Measurements from ENCODE around the gene PAF1. TPM values are rescaled to one million over a fixed set of nuclear protein-coding genes. Genes with fewer than 3 reads are reported as not detected.

PAF1 gene
- total RNA-seq, 2 donors from 2014 or later, result 31.9 to 41.6 TPM

DNA sequence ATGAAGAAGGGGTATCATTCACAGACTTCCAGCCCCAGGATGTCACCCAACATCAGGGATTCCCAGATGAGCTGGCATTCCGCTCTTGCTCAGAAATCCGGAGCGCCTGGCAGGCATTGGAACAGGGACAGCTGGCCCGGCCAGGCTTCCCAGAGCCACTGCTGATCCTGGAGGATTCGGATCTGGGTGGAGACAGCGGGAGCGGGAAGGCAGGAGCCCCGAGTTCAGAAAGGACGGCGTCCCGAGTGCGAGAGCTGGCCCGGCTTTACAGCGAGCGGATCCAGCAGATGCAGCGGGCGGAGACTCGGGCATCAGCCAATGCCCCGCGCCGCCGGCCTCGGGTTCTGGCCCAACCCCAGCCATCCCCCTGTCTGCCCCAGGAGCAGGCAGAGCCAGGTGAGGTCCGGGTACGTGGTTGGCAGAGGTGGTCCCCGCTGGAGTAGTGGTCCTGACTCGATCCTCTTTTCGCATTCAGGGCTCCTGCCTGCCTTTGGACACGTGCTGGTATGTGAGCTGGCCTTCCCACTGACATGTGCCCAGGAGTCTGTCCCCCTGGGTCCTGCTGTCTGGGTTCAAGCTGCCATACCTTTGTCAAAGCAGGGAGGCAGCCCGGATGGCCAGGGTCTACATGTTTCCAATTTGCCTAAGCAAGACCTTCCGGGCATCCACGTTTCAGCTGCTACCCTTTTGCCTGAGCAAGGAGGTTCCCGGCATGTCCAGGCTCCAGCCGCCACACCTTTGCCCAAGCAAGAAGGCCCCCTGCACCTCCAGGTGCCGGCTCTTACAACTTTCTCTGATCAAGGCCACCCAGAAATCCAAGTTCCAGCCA, 32.6 kb upstream of the PAF1 start:
- Histone ChIP-seq H3K9ac (ENCODE audit: low read depth in 2 of 2, low read length in 2 of 2) (no peak overlapping the region), H3K36me3 (no peaks in the 10 kb centered on the region), H3K27ac (no peak overlapping the region), H3K9me3 (no peaks in the 10 kb centered on the region), H3K4me3 (no peak overlapping the region), H3K27me3 (no peaks in the 10 kb centered on the region), H3K4me1 (no peaks in the 10 kb centered on the region)
- DNase-seq, result no peak
- TF ChIP-seq, protein P1, sequence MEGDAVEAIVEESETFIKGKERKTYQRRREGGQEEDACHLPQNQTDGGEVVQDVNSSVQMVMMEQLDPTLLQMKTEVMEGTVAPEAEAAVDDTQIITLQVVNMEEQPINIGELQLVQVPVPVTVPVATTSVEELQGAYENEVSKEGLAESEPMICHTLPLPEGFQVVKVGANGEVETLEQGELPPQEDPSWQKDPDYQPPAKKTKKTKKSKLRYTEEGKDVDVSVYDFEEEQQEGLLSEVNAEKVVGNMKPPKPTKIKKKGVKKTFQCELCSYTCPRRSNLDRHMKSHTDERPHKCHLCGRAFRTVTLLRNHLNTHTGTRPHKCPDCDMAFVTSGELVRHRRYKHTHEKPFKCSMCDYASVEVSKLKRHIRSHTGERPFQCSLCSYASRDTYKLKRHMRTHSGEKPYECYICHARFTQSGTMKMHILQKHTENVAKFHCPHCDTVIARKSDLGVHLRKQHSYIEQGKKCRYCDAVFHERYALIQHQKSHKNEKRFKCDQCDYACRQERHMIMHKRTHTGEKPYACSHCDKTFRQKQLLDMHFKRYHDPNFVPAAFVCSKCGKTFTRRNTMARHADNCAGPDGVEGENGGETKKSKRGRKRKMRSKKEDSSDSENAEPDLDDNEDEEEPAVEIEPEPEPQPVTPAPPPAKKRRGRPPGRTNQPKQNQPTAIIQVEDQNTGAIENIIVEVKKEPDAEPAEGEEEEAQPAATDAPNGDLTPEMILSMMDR (IDR thresholded peaks at IDR 0.05), result no peak
- intact Hi-C loops (cut with DNase I), result no loop called here

DNA sequence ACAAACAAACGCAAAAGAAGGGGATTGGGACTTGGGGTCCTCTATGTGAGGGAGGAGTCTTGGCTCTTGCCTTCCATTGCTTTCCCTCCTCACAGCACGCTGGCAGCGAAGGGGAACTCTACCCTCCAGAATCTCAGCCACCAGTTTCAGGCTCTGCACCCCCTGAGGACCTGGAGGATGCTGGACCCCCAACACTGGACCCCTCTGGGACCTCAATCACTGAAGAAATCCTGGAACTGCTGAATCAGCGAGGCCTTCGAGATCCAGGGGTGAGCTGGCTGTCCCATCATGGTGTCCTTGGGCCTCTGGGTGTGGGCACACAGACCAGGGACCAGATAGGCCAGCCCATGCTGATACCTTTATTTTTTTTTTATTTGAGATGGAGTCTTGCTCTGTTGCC, 31.1 kb upstream of the PAF1 start:
- Histone ChIP-seq H3K9ac (ENCODE audit: low read depth in 2 of 2, low read length in 2 of 2) (no peak overlapping the region), H3K27me3 (no peaks in the 10 kb centered on the region), H3K36me3 (no peaks in the 10 kb centered on the region), H3K9me3 (no peaks in the 10 kb centered on the region), H3K4me1 (no peaks in the 10 kb centered on the region), H3K27ac (no peak overlapping the region), H3K4me3 (no peak overlapping the region)
- TF ChIP-seq, protein P1 (IDR thresholded peaks at IDR 0.05), result no peak
- intact Hi-C loops (cut with DNase I), result no loop called here
- DNase-seq, result no peak

DNA sequence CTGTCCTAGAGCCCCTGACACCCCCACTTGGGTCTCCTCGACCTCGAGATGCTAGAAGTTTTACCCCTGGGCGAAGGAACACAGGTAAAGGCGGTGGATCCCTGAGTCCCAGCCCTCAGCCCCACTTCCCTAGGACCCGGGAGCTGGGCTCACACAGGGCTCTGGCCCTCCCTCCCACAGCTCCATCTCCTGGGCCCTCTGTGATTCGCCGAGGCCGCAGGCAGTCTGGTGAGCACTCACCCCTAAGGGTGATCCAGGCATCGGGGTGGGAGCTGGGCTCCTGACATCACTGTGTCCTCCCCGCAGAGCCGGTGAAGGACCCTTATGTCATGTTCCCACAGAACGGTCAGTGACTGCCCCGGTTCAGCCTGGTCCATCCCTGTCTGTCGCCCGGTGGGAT, 29.9 kb upstream of the PAF1 start:
- TF ChIP-seq, protein P1 (IDR thresholded peaks at IDR 0.05), result no peak
- Histone ChIP-seq H3K27ac (no peak overlapping the region), H3K9me3 (no peaks in the 10 kb centered on the region), H3K9ac (ENCODE audit: low read depth in 2 of 2, low read length in 2 of 2) (no peak overlapping the region), H3K36me3 (no peaks in the 10 kb centered on the region), H3K4me1 (no peaks in the 10 kb centered on the region), H3K27me3 (no peaks in the 10 kb centered on the region), H3K4me3 (no peak overlapping the region)
- intact Hi-C loops (cut with DNase I), result no loop called here
- no peak for DNase-seq

DNA sequence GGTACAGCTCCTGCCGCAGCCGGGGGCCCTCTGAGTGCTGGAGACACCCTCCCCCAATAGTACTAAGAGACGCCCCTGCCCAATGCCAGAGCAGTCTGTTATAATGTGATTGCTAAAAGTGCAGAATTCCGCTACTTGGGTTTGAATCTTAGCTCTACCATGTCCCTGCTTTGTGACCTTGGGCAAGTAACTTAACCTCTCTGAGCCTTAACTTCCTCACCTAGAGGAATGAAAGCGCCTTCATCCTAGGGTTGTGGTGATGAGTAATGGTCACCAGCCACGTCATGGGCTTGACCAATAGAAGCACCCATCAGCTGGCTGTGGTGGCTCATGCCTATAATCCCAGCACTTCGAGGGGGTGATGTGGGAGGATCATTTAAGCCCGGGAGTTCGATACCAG, 28.1 kb upstream of the PAF1 start:
- no peaks in the 10 kb centered on the region for H3K9me3 ChIP-seq
- H3K36me3 ChIP-seq, result no peaks in the 10 kb centered on the region
- H3K27me3 ChIP-seq, result peaks cover 1% of the 10 kb centered on the region
- no peaks in the 10 kb centered on the region for H3K4me1 ChIP-seq
- H3K9ac ChIP-seq (ENCODE audit: low read depth in 2 of 2, low read length in 2 of 2), result no peak overlapping the region
- TF ChIP-seq, protein P1 (IDR thresholded peaks at IDR 0.05), result no peak
- intact Hi-C loops (cut with DNase I), result no loop called here
- H3K4me3 ChIP-seq, result no peak overlapping the region
- no peak overlapping the region for H3K27ac ChIP-seq
- no peak for DNase-seq

DNA sequence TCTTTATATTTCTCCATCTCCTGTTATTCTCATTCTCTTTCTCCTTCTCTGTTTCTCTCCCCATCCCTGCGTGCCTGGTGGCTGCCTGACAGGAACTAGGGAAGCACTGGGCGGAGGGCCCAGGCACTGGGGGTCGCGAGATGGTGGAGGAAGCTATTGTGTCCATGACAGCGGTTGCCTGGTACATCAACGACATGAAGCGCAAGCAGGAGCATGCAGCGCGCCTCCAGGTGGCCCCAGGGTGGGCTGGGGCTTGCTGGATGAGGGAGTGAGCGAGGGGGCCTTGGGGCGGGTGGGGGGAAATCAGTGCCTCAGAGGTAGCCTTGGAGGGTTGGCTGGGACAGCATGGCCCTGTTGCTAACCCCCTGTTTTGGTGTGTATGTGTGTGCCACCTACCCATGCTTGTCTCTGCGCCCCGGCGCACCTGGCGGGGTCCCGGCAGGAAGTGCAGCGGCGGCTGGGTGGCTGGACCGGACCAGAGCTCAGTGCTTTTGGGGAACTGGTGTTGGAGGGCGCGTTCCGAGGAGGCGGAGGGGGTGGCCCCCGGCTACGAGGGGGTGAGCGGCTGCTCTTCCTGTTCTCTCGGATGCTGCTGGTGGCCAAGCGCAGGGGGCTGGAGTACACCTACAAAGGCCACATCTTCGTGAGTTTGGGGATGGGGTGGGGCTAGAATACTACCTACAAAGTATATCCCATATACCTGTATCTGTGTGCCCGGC, 26.7 kb upstream of the PAF1 start:
- no peak for DNase-seq
- Histone ChIP-seq H3K4me3 (no peak overlapping the region), H3K27ac (no peak overlapping the region), H3K9me3 (no peaks in the 10 kb centered on the region), H3K9ac (ENCODE audit: low read depth in 2 of 2, low read length in 2 of 2) (no peak overlapping the region), H3K27me3 (peaks cover 15% of the 10 kb centered on the region), H3K4me1 (no peaks in the 10 kb centered on the region), H3K36me3 (no peaks in the 10 kb centered on the region)
- intact Hi-C loops (cut with DNase I), result no loop called here
- TF ChIP-seq, protein P1 (IDR thresholded peaks at IDR 0.05), result no peak
